CD4-positive, alpha-beta T cell treated with Interleukin-2 at 100 ng/mL for 4 hours (primary cell): Measurements from ENCODE around the gene ZMIZ1.

ENCODE experiments used
- DNase-seq: peaks from one replicate; pipeline ENCODE4 v3.0.0-alpha.2; 2020; ENCODE audit warnings: low spot score

The ZMIZ1 gene

DNA sequence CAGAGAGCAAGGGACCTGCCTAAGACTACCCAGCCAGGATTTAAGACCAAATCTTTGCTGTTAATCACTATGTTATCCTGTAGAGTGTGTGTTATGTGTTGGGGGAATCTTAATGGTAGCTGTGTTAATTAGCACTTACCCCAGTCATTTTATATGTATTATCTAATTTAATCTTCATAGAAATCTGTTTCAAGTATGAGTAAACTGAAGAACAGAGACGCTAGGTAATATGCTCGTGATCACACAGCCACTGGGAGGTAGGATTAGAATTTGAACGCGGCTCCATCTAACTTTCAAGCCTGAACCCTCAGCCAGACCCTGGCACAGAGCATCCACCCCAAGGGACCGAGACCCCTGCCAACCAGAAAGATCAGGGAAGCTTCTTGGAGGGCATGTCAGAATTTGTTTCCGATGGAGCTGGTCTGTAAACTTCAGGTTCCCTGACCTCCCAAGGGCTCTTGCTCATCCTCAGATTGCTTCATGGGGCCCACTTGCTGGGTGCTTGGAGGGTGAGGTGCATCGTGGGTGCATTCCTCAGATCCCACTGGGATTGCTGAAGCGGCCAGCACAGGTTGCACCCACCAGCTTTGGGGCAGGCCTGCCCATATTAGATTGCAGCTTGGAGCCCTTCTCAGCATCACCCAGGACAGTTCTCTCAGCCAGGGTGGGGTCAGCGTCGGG, 105.0 kb downstream of the ZMIZ1 start:
- no peak for DNase-seq

- no peak for DNase-seq
Observed at GRCh38 chr10:79176052-79176501, 107.3 kb downstream of the ZMIZ1 start.

- no peak for DNase-seq
Observed at GRCh38 chr10:79176949-79177602, 108.3 kb downstream of the ZMIZ1 start.

DNA sequence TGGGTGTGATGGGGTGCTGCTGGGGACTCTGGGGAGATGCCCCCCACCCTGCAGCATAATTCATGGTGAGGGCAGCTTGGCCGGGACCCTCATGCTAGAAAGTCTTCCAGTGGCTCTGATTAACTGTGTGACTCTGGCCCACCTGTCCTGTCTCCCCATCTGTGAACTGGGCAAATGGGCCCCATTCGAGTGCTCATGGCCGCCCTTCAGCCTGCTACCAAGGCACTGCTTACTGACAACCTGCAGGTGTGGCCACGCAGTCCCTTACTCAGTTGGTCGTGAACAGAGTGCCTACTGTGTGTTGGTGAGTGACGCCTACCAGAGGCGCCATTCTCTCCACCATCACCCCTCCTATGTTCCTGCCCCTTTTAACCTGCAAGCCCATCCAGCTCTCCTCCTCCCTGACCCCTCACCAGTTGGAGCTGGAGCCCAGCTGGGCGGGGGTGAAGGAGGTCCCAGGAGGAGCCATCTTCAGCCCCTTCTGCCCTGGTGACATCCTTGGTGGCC, 109.4 kb downstream of the ZMIZ1 start:
- DNase-seq: no peak

GRCh38 chr10:79178614-79179163, 109.9 kb downstream of the ZMIZ1 start:
- DNase-seq: no peak

DNA sequence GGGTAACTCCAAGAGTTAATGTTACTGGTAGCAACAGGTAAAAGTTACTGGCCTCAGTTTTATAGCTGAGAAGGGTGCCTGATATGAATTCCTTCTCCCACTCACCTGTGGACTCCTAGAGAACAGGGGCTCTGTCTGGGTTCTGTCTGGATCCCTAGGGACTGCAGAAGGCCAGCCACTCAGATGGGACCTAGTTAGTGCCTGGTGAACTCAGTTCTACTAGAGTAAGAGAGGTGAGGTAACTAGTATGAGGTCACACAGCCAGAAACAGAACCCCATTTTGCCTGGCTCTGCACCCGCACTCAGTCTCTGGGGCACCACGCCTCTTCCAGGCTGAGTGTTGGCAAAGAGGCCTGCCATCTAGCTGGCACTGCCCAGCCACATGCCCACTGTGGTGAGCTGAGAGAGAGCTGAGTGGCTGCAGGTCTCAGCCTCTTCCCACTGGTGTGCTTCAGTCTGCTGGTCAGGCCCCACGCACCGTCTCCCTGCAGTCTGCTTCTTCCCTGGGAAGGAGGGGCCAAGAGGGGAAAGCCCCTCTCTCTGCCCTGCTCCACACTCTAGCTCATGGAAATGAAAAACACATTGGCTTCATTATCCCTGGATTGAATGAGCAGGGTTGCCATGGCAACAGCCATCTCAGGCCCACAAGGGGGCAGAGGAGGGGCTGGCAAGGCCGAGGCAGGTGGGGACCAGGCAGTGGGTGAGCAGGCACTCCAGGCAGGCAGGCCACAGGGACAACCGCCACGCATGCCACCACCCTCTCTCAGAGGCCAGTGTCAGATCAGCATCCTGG, 110.6 kb downstream of the ZMIZ1 start:
- no peak for DNase-seq

DNA sequence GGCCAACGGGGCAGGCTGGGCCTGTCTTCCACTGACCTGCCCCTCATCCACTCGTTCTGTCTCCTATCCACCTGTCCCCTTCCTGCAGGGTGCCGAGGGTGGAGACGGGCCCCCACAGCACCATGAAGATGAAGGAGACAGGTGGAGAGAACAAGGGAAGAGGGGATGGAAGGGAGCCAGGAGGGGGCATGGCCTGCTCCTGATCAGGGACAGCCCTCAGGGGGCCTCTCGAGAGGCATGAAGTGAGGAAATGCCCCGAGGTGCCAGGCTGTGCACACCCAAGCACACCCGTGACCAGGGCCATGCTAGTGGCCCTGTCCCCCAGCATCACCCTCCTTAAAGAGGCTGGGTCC, 111.2 kb downstream of the ZMIZ1 start:
- DNase-seq: no peak

- no peak for DNase-seq
Observed at GRCh38 chr10:79180414-79181221, 111.9 kb downstream of the ZMIZ1 start.

- DNase-seq: no peak
Observed at GRCh38 chr10:79181227-79181626, 112.5 kb downstream of the ZMIZ1 start.

- DNase-seq: no peak
Observed at GRCh38 chr10:79181698-79182521, 113.1 kb downstream of the ZMIZ1 start.

DNA sequence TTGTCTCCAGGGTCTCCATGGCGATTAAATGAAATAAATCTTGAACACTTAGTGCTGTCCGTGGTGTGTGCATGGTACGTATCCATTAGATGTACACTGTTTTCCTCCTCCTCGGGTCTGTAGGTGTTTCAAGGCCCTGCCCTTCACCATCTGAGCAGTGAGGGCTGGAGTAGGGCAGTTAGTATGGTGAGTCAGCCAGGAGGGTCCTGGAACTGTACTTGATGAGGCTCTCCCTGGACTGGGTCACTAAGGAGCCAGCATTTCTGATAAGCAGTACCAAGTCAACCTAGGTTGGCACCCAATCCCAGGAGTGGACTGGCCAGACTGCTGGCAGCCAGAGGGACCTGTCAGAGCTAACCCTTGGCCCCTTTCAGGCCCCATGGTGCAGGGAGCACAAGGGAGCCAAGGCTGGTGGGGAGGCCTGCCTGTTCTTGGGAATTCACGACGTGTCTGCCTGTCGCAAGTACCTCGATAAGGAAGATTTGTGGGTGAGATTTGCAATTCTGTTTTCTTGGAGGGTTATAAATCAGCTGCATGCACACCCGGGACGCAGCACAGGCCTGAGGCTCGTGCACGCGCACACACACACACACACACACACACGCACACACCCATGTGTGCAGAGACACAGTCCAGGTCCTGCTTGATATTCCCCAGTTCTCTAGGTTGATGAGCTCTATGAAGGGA, 114.2 kb downstream of the ZMIZ1 start:
- no peak for DNase-seq

DNA sequence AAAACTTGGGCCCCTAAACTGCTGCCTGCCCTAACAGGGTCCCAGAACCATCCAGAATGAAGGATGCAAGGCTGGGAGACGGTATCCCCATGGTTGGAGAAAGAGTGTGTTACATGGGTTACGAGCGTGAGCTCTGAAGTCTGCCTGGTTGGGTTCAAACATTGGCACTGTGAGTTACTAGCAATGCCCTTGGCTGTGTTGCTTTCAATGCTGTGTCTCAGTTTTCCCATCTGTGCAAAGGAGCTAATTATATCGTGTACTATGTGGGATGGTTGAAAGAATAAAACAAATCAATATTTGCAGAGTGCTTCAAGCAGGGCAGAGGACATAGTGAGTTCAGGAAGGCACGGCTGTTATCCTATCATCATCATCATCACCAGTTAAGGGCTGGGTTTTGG, 114.7 kb downstream of the ZMIZ1 start:
- no peak for DNase-seq

DNA sequence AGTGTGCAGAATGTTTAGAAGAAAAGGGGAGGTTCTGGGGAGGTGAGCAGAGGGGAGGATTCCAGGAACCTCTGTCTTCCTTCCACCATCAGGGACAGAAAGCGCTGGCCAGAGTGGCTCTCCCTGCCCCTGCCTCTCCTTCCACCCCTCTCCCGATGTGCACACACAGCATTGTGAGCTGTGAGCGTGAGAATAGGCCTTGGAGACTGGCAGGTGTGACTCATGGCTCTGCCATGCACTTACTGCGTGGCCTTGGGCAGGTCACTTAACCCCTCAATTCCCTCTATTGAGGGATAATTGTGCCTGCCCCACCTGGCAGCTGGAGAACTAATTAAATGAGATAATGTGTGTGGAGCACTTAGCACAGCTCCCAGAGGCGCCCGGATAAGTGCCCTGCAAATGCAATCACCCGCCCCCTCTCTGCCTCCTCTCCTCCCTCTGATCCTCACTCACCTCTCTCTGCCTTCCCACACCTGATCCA, 115.4 kb downstream of the ZMIZ1 start:
- DNase-seq: no peak

- no peak for DNase-seq
Observed at GRCh38 chr10:79184657-79185056, 115.9 kb downstream of the ZMIZ1 start.

DNA sequence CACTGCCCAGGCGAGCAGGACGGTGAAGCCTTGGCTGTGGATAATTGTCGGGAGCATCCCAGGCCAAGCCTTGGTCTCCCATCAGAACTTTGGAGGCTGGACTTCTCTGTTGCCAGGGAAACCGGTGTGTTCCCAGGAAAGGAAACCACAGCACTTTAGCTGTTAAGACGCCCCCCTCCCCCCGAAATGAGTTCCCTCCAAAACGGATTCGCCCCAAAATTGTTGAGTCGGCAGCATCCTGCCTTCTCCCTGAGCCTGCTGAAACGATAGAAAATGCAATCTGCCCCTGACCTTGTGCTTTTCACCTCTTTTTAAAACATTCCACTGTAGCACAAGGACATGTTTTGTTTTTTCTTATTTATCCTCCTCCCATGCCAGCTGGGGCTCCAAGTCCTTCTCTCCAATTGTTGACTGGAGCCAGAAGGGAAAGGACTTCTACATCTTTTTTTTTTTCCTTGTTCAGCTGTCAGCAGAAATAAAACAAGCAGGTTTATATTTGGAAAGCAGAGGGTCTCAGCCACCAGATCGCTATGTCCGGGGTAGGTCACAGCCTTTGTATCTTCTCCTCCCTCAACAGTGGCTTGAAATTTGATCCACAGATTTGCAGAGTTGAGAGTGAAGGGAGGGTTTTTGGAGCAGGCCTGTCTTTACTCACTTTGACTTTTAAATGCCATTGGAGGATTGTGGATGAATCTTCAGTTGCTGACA, 116.5 kb downstream of the ZMIZ1 start:
- no peak for DNase-seq

DNA sequence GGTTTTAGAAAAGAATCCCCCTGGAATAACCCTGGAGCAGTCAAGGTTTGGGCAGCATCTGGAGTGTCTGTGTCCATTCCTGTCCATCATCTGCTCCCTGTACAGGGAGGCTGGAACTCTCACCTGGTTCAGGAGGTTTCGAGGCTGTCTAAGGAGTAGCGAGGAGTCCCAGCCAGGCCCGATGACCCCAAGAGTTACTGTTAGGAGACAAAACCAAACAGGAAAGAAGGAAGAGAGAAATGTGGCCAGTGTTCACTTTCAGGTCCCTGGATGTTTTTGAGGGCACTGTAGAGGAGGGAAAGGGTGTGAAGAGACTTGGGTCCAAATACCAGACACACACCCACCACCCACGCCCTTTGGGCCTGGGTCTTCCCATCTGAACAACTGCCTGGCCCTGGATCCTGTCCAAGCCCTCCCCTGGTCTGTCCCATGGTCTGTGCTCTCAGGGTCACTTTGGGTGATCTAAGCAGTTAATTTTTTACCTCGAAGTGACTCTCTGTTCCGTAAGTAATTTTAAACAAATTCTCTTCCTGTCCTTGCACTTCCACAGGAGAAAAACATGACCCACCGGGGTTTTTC, 117.1 kb downstream of the ZMIZ1 start:
- no peak for DNase-seq

DNA sequence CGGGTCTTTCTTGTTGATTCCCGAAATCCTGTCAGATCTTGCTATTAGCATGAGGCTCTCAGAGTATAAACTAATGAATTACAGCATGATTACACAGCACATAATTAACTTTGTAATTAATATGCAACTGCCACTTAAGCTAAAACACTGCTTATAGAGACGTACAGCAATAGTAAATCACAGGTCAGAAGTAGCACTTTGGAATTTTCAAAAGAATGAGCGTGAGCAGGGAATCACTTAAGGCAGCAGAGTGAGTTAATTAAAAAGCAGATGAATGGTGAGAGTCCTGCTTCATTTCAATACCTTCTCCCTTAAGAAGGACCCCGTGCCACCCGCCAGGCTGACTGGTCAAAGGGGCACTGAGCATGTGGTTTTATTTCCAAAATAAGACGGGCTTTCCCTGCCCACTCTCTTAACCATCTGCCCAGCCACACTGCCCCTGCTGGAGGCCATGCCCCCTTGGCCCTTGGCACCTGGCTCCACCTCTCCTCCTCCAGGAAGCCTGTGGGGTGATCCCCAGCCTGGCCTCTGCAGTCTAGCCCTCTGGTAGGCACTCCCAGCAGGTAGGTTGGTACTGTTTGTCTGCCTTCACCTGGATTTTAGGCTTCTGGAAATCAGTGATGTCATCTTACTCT, 117.8 kb downstream of the ZMIZ1 start:
- no peak for DNase-seq

DNA sequence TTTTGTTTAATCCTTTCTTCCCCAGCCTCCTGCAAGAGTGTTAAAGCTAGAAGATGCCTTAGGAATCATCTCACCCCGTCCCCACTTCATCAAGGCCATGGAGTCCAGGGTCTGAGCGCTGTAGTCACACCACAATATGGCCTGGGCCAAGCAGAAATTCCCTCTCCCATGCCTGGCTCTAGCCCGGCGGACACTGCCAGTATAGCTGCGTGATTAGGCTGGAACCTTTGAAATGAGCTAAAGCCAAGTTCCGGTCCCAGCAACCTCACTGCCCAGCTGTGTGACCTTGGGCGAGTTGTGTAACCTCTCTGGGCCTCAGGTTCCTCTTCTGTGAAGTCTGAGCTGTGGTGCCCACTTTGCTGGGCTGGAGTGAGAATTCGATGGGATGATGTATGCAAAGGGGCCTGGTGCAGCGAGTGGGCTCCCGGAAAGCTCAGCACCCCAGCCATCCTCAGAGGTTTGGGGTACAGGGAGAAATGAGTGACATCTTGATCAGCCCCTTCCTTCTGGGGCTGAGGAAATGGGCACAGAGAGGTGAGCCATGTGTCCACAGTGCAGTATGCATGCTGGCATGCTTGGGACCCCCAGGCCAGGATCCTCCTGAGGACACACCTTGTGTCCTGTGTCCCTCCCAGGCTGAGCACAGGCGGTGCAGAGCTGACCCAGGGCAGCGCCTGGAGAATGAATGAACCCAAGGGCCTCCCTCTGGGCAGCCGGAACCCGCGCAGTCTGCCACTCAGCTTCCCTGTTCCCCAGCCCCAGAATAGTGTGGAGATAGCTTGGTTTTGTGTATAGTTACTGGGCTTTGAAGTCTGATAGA, 118.6 kb downstream of the ZMIZ1 start:
- no peak for DNase-seq
